22Rv1 (cell line): Measurements from ENCODE around the gene KLC1.

Experiments
- ZFX ChIP-seq: fragments of 450-650 bp; IDR thresholded peaks from 2 replicates; pipeline ENCODE4 v1.6.1; 2017; ENCODE audit warnings: antibody characterized with exemption, borderline replicate concordance
- TF ChIP-seq, protein P1 (sequence below): fragments of 450-650 bp; IDR thresholded peaks from 2 replicates; pipeline ENCODE4 v1.5.1; 2017; ENCODE audit warnings: mild to moderate bottlenecking

DNA sequence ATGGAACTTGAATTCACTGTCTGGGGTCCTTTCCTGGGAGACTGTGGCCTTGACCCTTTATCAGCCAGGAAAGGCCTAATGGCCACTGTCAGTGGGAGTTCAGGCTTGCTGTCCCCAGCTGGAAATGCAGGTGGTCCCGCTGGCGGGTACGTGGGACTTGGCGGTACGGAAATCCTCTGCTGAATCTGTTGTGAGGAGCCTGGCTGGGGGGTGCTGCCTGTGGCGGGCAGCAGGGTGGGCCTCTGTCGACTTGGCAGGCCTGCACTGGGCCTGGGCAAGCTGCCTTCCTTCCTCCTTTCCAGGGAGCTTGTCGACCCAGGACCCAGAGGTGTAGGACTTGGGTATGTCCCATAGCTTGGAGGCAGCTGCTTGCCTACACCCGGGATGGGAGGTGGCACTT lies 112.9 kb downstream of the KLC1 start:
- no peak for TF ChIP-seq ZFX
- TF ChIP-seq, protein P1, sequence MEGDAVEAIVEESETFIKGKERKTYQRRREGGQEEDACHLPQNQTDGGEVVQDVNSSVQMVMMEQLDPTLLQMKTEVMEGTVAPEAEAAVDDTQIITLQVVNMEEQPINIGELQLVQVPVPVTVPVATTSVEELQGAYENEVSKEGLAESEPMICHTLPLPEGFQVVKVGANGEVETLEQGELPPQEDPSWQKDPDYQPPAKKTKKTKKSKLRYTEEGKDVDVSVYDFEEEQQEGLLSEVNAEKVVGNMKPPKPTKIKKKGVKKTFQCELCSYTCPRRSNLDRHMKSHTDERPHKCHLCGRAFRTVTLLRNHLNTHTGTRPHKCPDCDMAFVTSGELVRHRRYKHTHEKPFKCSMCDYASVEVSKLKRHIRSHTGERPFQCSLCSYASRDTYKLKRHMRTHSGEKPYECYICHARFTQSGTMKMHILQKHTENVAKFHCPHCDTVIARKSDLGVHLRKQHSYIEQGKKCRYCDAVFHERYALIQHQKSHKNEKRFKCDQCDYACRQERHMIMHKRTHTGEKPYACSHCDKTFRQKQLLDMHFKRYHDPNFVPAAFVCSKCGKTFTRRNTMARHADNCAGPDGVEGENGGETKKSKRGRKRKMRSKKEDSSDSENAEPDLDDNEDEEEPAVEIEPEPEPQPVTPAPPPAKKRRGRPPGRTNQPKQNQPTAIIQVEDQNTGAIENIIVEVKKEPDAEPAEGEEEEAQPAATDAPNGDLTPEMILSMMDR = no peak
